Nephron (organoid): ENCODE measurements around the gene VMP1.
"Not testable (repeated sequence)": the region's sequence is repeated elsewhere in the genome, so short reads cannot be mapped to it uniquely, and the experiment has no call there.

ENCODE experiments used
- H3K27ac Mint-ChIP-seq, 3 experiments: 2 replicates each; pipeline ENCODE4 v1.8.0; 2020; ENCODE audit warnings: mixed read lengths in 3 of 3, mild to moderate bottlenecking in 2 of 3, moderate library complexity in 1 of 3
- H3K27me3 Mint-ChIP-seq: 2 replicates; pipeline ENCODE4 v1.8.0; 2021; ENCODE audit warnings: low read depth, mild to moderate bottlenecking, moderate library complexity, mixed read lengths
- H3K36me3 Mint-ChIP-seq: 2 replicates; pipeline ENCODE4 v1.8.0; 2020; ENCODE audit warnings: low read depth, mixed read lengths
- H3K4me1 Mint-ChIP-seq: 2 replicates; pipeline ENCODE4 v1.8.0; 2020; ENCODE audit warnings: mixed read lengths
- H3K4me3 Mint-ChIP-seq, 3 experiments: 2 replicates each; pipeline ENCODE4 v1.8.0; 2020; ENCODE audit warnings: mild to moderate bottlenecking in 3 of 3, mixed read lengths in 3 of 3, moderate library complexity in 2 of 3
- H3K9me3 Mint-ChIP-seq: 2 replicates; pipeline ENCODE4 v1.8.0; 2020; ENCODE audit warnings: mixed read lengths
- TF ChIP-seq, protein P1 (sequence below), 3 experiments: fragments of 200-600 bp; sonication (generic); IDR thresholded peaks; one replicate each; pipeline ENCODE4 v1.5.0; 2021; ENCODE audit warnings: antibody characterized with exemption in 3 of 3; ENCODE audit not compliant: unreplicated experiment in 3 of 3

VMP1 gene

DNA sequence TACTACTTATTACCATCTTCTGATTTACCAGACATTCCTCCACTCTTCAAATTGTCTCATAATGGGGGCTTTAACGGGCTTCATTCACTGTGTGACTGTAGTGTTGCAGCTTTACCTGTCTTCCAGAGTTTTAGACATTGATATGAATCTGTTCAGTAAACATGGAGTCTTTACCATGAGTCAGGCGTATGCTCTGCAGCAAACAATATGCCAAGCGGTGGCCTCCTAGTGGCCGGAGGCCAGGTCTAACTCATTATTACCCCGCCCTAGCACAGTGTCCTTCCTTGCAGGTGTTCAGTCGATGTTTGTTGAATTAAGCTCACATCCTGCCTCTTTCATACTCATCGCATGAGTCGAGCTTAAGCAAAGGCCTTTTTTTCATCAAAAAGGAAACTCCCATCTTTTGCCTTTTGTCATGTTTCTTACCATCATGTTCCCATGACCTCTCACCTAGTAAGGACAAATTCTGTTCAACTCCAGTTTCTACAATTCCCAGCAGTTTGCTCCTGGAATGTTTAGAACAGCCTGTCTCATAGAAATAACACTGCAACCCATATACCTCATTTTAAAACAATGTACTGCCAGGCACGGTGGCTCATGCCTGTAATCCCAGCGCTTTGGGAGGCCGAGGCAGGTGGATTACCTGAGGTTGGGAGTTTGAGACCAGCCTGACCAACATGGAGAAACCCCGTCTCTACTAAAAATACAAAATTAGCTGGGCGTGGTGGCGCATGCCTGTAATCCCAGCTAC lies 145.9 kb downstream of the VMP1 start:
- H3K36me3 Mint-ChIP-seq = no peaks in the 10 kb centered on the region
- H3K27ac Mint-ChIP-seq = peak overlapping the region; percentile 90 to 97 (median 94)
- H3K4me3 Mint-ChIP-seq = no peak overlapping the region
- no peaks in the 10 kb centered on the region for H3K9me3 Mint-ChIP-seq
- H3K27me3 Mint-ChIP-seq = no peaks in the 10 kb centered on the region
- H3K4me1 Mint-ChIP-seq = peaks cover 46% of the 10 kb centered on the region
- TF ChIP-seq, protein P1, sequence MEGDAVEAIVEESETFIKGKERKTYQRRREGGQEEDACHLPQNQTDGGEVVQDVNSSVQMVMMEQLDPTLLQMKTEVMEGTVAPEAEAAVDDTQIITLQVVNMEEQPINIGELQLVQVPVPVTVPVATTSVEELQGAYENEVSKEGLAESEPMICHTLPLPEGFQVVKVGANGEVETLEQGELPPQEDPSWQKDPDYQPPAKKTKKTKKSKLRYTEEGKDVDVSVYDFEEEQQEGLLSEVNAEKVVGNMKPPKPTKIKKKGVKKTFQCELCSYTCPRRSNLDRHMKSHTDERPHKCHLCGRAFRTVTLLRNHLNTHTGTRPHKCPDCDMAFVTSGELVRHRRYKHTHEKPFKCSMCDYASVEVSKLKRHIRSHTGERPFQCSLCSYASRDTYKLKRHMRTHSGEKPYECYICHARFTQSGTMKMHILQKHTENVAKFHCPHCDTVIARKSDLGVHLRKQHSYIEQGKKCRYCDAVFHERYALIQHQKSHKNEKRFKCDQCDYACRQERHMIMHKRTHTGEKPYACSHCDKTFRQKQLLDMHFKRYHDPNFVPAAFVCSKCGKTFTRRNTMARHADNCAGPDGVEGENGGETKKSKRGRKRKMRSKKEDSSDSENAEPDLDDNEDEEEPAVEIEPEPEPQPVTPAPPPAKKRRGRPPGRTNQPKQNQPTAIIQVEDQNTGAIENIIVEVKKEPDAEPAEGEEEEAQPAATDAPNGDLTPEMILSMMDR (IDR thresholded peaks at IDR 0.05; ENCODE audit: unreplicated experiment in 3 of 3) = peak in 2 of 3 experiments; percentile 22 to 42

DNA sequence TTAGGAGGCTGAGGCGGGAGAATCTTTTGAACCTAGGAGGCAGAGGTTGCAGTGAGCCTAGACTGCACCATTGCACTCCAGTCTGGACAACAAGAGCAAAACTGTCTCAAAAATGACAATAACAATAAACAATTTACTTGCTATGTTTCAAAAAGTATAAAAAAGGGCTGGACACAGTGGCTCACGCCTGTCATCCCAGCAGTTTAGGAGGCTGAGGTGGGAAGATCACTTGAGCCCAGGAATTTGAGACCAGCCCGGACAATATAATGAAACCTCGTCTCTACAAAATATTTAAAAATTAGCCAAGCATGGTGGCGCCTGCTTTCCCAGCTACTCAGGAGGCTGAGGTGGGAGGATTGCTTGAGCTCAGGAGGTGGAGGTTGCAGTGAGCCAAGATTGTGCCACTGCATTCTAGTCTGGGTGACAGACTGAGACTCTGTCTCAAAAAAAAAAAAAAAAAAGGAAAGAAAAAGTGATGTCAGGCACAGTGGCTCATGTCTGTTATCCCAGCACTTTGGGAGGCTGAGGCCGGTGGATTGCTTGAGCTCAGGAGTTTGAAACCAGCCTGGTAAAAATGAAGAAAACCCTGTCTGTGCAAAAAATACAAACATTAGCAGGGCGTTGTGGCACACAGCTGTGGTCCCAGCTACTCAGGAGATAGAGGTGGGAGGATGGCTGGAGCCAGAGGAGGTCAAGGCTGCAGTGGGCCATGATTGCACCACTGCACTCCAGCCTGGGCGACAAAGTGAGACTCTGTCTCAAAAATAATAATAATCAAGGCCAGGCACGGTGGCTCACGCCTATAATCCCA lies 146.7 kb downstream of the VMP1 start:
- Mint-ChIP-seq H3K27ac (peak overlapping the region in 2 of 3 experiments; percentile 50 to 97), H3K4me1 (peaks cover 43% of the 10 kb centered on the region)
- not testable (repeated sequence) for H3K4me3 Mint-ChIP-seq, H3K9me3 Mint-ChIP-seq, H3K36me3 Mint-ChIP-seq, H3K27me3 Mint-ChIP-seq

DNA sequence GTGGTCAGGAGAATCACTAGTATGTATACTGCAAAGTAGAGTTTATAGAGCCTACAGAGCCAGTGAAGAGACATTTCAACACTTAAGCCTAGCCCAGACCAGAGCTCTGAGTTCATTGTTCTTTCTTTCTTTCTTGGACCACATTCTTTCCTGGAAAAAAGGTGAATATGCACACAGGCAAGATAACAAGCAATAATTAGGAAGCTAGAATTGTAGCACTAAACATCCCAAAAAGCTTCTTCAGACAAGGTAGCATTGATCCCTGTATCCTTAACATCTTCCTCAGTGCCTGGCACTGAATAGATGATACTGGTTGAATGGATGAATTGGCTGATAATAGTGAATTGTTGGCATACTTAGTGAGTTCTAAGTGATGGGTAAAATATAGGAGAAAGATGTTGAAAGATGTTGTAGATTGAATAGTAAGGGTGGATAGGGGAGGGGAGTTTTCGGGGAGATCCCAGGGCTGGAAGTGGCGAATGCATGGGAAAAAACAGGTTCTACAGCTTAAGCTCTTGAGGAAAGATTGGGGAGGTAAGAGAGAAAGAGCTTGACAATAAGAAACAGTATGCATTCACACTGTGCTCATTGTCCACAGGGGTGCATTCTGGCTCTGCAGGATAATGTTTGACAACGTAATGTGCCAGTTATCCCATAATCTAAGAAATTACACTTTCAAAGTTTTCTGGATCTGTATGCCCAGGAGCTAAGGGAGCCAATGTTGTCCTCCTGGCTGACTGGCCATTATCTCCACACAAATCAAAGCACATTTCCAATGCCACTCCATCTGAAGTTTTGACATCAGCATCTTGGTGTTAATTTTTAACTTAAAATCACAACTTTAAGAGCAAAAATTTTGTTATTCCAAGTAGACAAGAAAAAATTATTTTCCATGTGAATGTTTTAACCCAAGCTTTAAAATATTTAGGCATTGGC lies 149.7 kb downstream of the VMP1 start:
- TF ChIP-seq, protein P1 (IDR thresholded peaks at IDR 0.05; ENCODE audit: unreplicated experiment in 3 of 3) = no peak
- Mint-ChIP-seq H3K9me3 (no peaks in the 10 kb centered on the region), H3K27me3 (no peaks in the 10 kb centered on the region), H3K27ac (peak overlapping the region; percentile 0 to 6 (median 4)), H3K4me1 (peaks cover 33% of the 10 kb centered on the region), H3K36me3 (peaks cover 7% of the 10 kb centered on the region), H3K4me3 (no peak overlapping the region)

DNA sequence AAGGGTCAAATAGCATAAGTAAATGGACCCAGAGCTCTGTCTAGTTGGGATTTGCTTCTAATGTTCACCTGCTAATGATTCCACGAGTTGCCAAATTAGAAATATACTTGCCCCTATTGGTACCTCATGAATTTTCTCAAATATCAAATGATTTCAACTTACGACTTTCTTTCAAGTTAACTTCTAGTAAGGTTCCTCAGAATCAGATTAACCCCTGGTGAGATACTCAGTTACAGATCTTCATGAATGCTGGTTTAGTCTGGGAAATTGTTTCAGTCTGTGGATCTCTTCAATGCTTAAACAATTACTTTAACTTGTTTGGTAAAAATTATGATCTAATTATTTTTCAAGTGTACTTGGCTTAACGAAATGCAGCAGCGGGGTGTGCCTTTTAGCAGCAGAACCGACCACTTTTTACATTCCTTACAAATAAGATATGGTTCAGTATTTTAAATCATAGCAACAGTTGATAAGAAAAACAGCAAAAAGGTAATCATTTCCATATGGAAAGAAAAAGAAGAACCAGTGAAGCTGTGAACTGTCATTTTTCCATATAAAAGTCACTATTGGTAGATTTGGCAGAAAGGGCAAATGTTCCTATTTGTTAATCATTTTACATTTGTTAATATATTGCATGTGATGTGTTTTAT lies 150.8 kb downstream of the VMP1 start:
- Mint-ChIP-seq H3K27me3 (no peaks in the 10 kb centered on the region), H3K4me1 (peaks cover 24% of the 10 kb centered on the region), H3K9me3 (no peaks in the 10 kb centered on the region), H3K4me3 (no peak overlapping the region), H3K27ac (peak overlapping the region; percentile 45 to 70 (median 69)), H3K36me3 (peaks cover 12% of the 10 kb centered on the region)
- TF ChIP-seq, protein P1 (IDR thresholded peaks at IDR 0.05; ENCODE audit: unreplicated experiment in 3 of 3) = no peak

DNA sequence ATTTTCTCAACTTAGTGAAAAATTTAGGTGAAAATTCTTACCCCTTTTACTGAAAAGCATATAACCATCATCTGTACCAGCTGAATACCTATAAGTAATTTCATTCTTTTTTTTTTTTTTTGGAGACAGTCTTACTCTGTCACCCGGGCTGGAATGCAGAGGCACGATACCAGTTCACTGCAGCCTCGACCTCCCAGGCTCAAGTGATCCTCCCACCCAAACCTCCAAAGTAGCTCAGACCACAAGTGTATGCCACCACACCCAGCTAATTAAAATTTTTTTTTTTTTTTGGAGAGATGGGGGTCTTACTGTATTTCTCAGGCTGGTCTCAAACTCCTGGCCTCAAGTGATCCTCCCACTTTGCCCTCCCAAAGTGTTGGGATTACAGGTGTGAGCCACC lies 151.5 kb downstream of the VMP1 start:
- Mint-ChIP-seq H3K27ac (peak overlapping the region in 1 of 3 experiments; percentile 72), H3K9me3 (no peaks in the 10 kb centered on the region), H3K4me3 (no peak overlapping the region), H3K4me1 (peaks cover 20% of the 10 kb centered on the region), H3K36me3 (peaks cover 15% of the 10 kb centered on the region), H3K27me3 (no peaks in the 10 kb centered on the region)
- TF ChIP-seq, protein P1 (IDR thresholded peaks at IDR 0.05; ENCODE audit: unreplicated experiment in 3 of 3) = no peak
